SK-N-SH (cell line): Measurements from ENCODE around the gene GTF3A. TPM values are rescaled to one million over a fixed set of nuclear protein-coding genes. Genes with fewer than 3 reads are reported as not detected.

Source experiments
- CTCF ChIA-PET: fragments of 300-600, 350-600 bp; formaldehyde crosslinking; extraction: SDS; loops from one replicate; lab custom pipeline; 2021; lab: Yijun Ruan, JAX
- POLR2A ChIA-PET: fragments of 350-600 bp; sonication (Branson Sonifier 250); formaldehyde crosslinking; extraction: SDS; loops from one replicate; lab custom pipeline; 2020; ENCODE audit warnings: antibody characterized with exemption, inconsistent platforms; lab: Yijun Ruan, JAX
- DNase-seq: peaks from one replicate; pipeline ENCODE4 v3.0.0; 2012
- H2AFZ ChIP-seq: fragments of 200-600 bp; sonication (generic); 2 replicates; pipeline ENCODE4 v1.8.1; 2016; ENCODE audit warnings: antibody characterized with exemption, mild to moderate bottlenecking, low read depth
- H3F3A ChIP-seq: fragments of 200-600 bp; sonication (generic); replicated peaks from 2 replicates; pipeline ENCODE3; 2016; ENCODE audit warnings: antibody characterized with exemption, mild to moderate bottlenecking; ENCODE audit not compliant: insufficient read depth
- H3K27ac ChIP-seq, 2 experiments: fragments of 200-500 bp in 1 of 2; fragments of 200-600 bp in 1 of 2; sonication (Bioruptor generic) in 1 of 2; sonication (generic), shearing (Covaris generic) in 1 of 2; 2 replicates each; pipeline versions ENCODE4 v1.5.1 to v1.6.1; 2014 to 2016; ENCODE audit warnings: low read depth in 2 of 2, inconsistent platforms in 1 of 2, low read length in 1 of 2, mild to moderate bottlenecking in 1 of 2, mixed read lengths in 1 of 2
- H3K27me3 ChIP-seq: fragments of 200-600 bp; sonication (generic), shearing (Covaris generic); 2 replicates; pipeline ENCODE4 v1.6.1; 2016; ENCODE audit warnings: mixed run types; ENCODE audit not compliant: insufficient read depth
- H3K36me3 ChIP-seq, 2 experiments: fragments of 200-500 bp in 1 of 2; fragments of 200-600 bp in 1 of 2; sonication (Bioruptor generic) in 1 of 2; sonication (generic) in 1 of 2; replicated peaks in 1 of 2; 2 replicates each; pipeline versions ENCODE3 to v1.5.1; 2014 to 2016; ENCODE audit warnings: low read length in 1 of 2, mild to moderate bottlenecking in 1 of 2; ENCODE audit not compliant: insufficient read depth in 2 of 2, control insufficient read depth in 1 of 2
- H3K4me1 ChIP-seq, 2 experiments: fragments of 200-500 bp in 1 of 2; fragments of 200-600 bp in 1 of 2; sonication (Bioruptor generic) in 1 of 2; sonication (generic), shearing (Covaris generic) in 1 of 2; 2 replicates each; pipeline versions ENCODE4 v1.5.1 to v1.6.1; 2014 to 2016; ENCODE audit warnings: low read depth in 1 of 2, low read length in 1 of 2, mixed run types in 1 of 2; ENCODE audit not compliant: insufficient read depth in 2 of 2, control insufficient read depth in 1 of 2
- H3K4me2 ChIP-seq: fragments of 200-600 bp; sonication (generic), shearing (Covaris generic); 2 replicates; pipeline ENCODE4 v1.6.1; 2017; ENCODE audit warnings: mixed run types
- H3K4me3 ChIP-seq, 2 experiments: fragments of 200-500 bp in 1 of 2; fragments of 200-600 bp in 1 of 2; sonication (Bioruptor generic) in 1 of 2; sonication (generic), shearing (Covaris generic) in 1 of 2; 2 replicates each; pipeline versions ENCODE4 v1.5.1 to v1.8.1; 2014 to 2016; ENCODE audit warnings: low read depth in 2 of 2, inconsistent platforms in 1 of 2, low read length in 1 of 2, mild to moderate bottlenecking in 1 of 2, mixed read lengths in 1 of 2, moderate library complexity in 1 of 2
- H3K79me2 ChIP-seq: fragments of 200-600 bp; sonication (generic); 2 replicates; pipeline ENCODE4 v1.8.1; 2017; ENCODE audit warnings: mild to moderate bottlenecking; ENCODE audit not compliant: insufficient read depth
- H3K9ac ChIP-seq: fragments of 200-600 bp; sonication (generic); 2 replicates; pipeline ENCODE4 v1.6.1; 2017; ENCODE audit warnings: mixed run types
- H3K9me2 ChIP-seq: fragments of 200-600 bp; sonication (generic); 2 replicates; pipeline ENCODE4 v1.6.1; 2017; ENCODE audit warnings: mixed run types
- H3K9me3 ChIP-seq: fragments of 200-600 bp; sonication (generic); 2 replicates; pipeline ENCODE4 v1.6.1; 2017; ENCODE audit warnings: mixed run types, mild to moderate bottlenecking, moderate library complexity
- H4K20me1 ChIP-seq: fragments of 200-600 bp; sonication (generic); 2 replicates; pipeline ENCODE4 v1.6.1; 2017; ENCODE audit warnings: mild to moderate bottlenecking, mixed run types; ENCODE audit not compliant: insufficient read depth
- ELF1 ChIP-seq: IDR thresholded peaks from 2 replicates; pipeline ENCODE4 v1.4.0; 2012
- FOXJ3 ChIP-seq: sonication (generic); formaldehyde crosslinking; IDR thresholded peaks from 2 replicates; pipeline ENCODE4 v1.5.1; 2020; ENCODE audit warnings: mild to moderate bottlenecking, missing genetic modification reagents
- GABPA ChIP-seq: IDR thresholded peaks from 2 replicates; pipeline ENCODE4 v1.4.0; 2012; ENCODE audit warnings: low read depth, mild to moderate bottlenecking
- JUND ChIP-seq: IDR thresholded peaks from 2 replicates; pipeline ENCODE4 v1.4.0; 2012
- NRF1 ChIP-seq: IDR thresholded peaks from 2 replicates; pipeline ENCODE4 v1.6.1; 2012; ENCODE audit warnings: low read depth, mild to moderate bottlenecking, low read length
- POLR2AphosphoS5 ChIP-seq: IDR thresholded peaks from 2 replicates; pipeline ENCODE4 v1.6.1; 2012; ENCODE audit warnings: low read depth, low read length
- RAD21 ChIP-seq: IDR thresholded peaks from 2 replicates; pipeline ENCODE4 v1.6.1; 2012; ENCODE audit warnings: mild to moderate bottlenecking, low read length
- SMC3 ChIP-seq: IDR thresholded peaks from 2 replicates; pipeline ENCODE4 v1.6.1; 2012; ENCODE audit warnings: low read depth, low read length, improper control_type of control experiment
- TAF1 ChIP-seq: IDR thresholded peaks from 2 replicates; pipeline ENCODE4 v1.6.1; 2012; ENCODE audit warnings: low read depth, mild to moderate bottlenecking, low read length, moderate library complexity, borderline replicate concordance
- TCF12 ChIP-seq: IDR thresholded peaks from 2 replicates; pipeline ENCODE4 v1.4.0; 2012
- YY1 ChIP-seq: IDR thresholded peaks from 2 replicates; pipeline ENCODE4 v1.4.0; 2012; ENCODE audit warnings: low read depth, mild to moderate bottlenecking
- WGBS: methylation state at CpG from one replicate; pipeline ENCODE4 v1.1.6; 2017; ENCODE audit warnings: low lambda C conversion rate; 5-methylcytosine and 5-hydroxymethylcytosine counted together
- polyA plus RNA-seq, 3 experiments: library from polyadenylated mRNA; depleted of rRNA; stranded (reverse); fragments of >200 nt; gene quantifications; 2 replicates each; pipeline ENCODE4 v1.2.3, GENCODE V29; 2012
- TF ChIP-seq, protein P1 (sequence below): IDR thresholded peaks from 2 replicates; pipeline ENCODE4; 2012
- TF ChIP-seq, protein P2 (sequence below): IDR thresholded peaks from 2 replicates; pipeline ENCODE4 v1.6.1; 2012; ENCODE audit warnings: mild to moderate bottlenecking, low read depth, low read length, moderate library complexity
- TF ChIP-seq, protein P3 (sequence below): fragments of 200-600 bp; sonication (generic); IDR thresholded peaks from 2 replicates; pipeline ENCODE4 v1.6.1; 2017; ENCODE audit warnings: antibody characterized with exemption, mild to moderate bottlenecking, moderate library complexity
- TF ChIP-seq, protein P4 (sequence below): IDR thresholded peaks from 2 replicates; pipeline ENCODE4 v1.4.0; 2012; ENCODE audit warnings: low read depth

Gene GTF3A
- polyA plus RNA-seq, 1 of the 3 experiments (the other 2 are of a cell fraction) = 75.4 TPM

DNA sequence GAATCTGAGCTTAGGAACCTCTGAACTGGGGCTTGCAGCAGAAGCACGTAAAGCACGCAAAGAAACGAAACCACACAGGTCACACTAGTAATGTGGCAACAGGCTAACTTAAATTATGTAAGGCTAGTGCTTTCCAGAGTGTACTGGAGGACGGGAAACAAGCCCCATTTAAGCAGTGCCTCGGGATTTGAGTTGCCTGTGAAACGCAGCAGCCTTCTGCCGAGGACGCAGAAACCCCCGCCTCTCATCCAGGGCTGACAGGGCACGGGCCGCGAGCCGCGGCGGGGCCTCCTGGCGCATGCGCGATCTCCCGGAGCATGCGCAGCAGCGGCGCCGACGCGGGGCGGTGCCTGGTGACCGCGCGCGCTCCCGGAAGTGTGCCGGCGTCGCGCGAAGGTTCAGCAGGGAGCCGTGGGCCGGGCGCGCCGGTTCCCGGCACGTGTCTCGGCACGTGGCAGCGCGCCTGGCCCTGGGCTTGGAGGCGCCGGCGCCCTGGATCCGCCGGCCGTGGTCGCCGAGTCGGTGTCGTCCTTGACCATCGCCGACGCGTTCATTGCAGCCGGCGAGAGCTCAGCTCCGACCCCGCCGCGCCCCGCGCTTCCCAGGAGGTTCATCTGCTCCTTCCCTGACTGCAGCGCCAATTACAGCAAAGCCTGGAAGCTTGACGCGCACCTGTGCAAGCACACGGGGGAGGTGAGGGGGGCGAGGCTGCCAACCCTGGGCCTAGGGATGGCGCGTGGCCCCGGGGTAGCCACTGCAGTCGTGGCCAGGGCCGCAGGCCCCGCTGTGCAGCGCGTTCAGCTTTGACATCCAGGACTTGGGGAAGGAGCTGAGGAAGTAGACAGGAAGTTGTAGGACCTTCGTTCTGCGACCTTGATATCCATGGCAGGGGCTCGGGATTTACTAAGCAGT is at the start of gene GTF3A (continued):
- TF ChIP-seq, protein P1, sequence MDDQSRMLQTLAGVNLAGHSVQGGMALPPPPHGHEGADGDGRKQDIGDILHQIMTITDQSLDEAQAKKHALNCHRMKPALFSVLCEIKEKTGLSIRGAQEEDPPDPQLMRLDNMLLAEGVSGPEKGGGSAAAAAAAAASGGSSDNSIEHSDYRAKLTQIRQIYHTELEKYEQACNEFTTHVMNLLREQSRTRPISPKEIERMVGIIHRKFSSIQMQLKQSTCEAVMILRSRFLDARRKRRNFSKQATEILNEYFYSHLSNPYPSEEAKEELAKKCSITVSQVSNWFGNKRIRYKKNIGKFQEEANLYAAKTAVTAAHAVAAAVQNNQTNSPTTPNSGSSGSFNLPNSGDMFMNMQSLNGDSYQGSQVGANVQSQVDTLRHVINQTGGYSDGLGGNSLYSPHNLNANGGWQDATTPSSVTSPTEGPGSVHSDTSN = 0 out of 2 replicates have a peak, but pooled peaks have one; percentile 4
- TF ChIP-seq POLR2AphosphoS5 (peak; percentile 87; the same call in 1 of the 2 replicates), NRF1 (peak; percentile 99), FOXJ3 (no peak), JUND (no peak), TCF12 (no peak), GABPA (peak; percentile 28; the same call in 1 of the 2 replicates), TAF1 (no peak)
- TF ChIP-seq, protein P2, sequence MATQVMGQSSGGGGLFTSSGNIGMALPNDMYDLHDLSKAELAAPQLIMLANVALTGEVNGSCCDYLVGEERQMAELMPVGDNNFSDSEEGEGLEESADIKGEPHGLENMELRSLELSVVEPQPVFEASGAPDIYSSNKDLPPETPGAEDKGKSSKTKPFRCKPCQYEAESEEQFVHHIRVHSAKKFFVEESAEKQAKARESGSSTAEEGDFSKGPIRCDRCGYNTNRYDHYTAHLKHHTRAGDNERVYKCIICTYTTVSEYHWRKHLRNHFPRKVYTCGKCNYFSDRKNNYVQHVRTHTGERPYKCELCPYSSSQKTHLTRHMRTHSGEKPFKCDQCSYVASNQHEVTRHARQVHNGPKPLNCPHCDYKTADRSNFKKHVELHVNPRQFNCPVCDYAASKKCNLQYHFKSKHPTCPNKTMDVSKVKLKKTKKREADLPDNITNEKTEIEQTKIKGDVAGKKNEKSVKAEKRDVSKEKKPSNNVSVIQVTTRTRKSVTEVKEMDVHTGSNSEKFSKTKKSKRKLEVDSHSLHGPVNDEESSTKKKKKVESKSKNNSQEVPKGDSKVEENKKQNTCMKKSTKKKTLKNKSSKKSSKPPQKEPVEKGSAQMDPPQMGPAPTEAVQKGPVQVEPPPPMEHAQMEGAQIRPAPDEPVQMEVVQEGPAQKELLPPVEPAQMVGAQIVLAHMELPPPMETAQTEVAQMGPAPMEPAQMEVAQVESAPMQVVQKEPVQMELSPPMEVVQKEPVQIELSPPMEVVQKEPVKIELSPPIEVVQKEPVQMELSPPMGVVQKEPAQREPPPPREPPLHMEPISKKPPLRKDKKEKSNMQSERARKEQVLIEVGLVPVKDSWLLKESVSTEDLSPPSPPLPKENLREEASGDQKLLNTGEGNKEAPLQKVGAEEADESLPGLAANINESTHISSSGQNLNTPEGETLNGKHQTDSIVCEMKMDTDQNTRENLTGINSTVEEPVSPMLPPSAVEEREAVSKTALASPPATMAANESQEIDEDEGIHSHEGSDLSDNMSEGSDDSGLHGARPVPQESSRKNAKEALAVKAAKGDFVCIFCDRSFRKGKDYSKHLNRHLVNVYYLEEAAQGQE = no peak
- TF ChIP-seq, all 33 proteins: peak for 9

- POLR2A ChIA-PET = no interaction called here
- TF ChIP-seq RAD21 = peak; percentile 82
- TF ChIP-seq, protein P1 = no peak
- TF ChIP-seq, protein P3, sequence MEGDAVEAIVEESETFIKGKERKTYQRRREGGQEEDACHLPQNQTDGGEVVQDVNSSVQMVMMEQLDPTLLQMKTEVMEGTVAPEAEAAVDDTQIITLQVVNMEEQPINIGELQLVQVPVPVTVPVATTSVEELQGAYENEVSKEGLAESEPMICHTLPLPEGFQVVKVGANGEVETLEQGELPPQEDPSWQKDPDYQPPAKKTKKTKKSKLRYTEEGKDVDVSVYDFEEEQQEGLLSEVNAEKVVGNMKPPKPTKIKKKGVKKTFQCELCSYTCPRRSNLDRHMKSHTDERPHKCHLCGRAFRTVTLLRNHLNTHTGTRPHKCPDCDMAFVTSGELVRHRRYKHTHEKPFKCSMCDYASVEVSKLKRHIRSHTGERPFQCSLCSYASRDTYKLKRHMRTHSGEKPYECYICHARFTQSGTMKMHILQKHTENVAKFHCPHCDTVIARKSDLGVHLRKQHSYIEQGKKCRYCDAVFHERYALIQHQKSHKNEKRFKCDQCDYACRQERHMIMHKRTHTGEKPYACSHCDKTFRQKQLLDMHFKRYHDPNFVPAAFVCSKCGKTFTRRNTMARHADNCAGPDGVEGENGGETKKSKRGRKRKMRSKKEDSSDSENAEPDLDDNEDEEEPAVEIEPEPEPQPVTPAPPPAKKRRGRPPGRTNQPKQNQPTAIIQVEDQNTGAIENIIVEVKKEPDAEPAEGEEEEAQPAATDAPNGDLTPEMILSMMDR = peak; percentile 75
- no peak for TF ChIP-seq YY1
- no peak for TF ChIP-seq TCF12
- TF ChIP-seq ELF1 = no peak
- TF ChIP-seq, protein P4, sequence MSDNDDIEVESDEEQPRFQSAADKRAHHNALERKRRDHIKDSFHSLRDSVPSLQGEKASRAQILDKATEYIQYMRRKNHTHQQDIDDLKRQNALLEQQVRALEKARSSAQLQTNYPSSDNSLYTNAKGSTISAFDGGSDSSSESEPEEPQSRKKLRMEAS = 0 out of 2 replicates have a peak, but pooled peaks have one; percentile 47
- peak; percentile 58 for TF ChIP-seq SMC3
- TF ChIP-seq, all 33 proteins: peak for 4
- Histone ChIP-seq H3K9me3 (no peaks in the 10 kb centered on the region), H2AFZ (no peak overlapping the region), H4K20me1 (no peaks in the 10 kb centered on the region), H3K79me2 (no peaks in the 10 kb centered on the region), H3K27ac (no peak overlapping the region), H3K4me2 (peak overlapping the region; percentile 4; the same call in 1 of the 2 replicates), H3K27me3 (peaks cover 62% of the 10 kb centered on the region), H3K36me3 (no peaks in the 10 kb centered on the region), H3K4me3 (no peak overlapping the region; a peak in 1 of 4 replicates), H3F3A (peaks cover 7% of the 10 kb centered on the region), H3K4me1 (no peaks in the 10 kb centered on the region), H3K9me2 (no peaks in the 10 kb centered on the region), H3K9ac (no peak overlapping the region)
- CTCF ChIA-PET = interaction anchor here (0.6 to 12.1 kb wide), 28 partner anchors 9 to 681 kb away, joined by 3 to 186 read pairs (median 4); partner anchors contain the start of gene GTF3A
- peak; percentile 75 for DNase-seq
- 2% methylated on average over 7 of the region's 7 CpGs for WGBS
Measured at GRCh38 chr13:27374650-27375049, 49.8 kb upstream of the GTF3A start.
